NK-92 treated with Interleukin-12 subunit alpha and Interleukin-12 subunit beta, amount 100 ng/mL, for 24 hours (cell line): ENCODE results near the gene SLC41A3.
"Not testable (repeated sequence)": the region's sequence is repeated elsewhere in the genome, so short reads cannot be mapped to it uniquely, and the experiment has no call there.

Experiments
- DNase-seq: peaks from one replicate; lab custom pipeline; 2025; lab: John Stamatoyannopoulos, UW

SLC41A3 gene

GRCh38 chr3:126082362-126083137, 1.4 kb downstream of the SLC41A3 start:
- no peak for DNase-seq

DNA sequence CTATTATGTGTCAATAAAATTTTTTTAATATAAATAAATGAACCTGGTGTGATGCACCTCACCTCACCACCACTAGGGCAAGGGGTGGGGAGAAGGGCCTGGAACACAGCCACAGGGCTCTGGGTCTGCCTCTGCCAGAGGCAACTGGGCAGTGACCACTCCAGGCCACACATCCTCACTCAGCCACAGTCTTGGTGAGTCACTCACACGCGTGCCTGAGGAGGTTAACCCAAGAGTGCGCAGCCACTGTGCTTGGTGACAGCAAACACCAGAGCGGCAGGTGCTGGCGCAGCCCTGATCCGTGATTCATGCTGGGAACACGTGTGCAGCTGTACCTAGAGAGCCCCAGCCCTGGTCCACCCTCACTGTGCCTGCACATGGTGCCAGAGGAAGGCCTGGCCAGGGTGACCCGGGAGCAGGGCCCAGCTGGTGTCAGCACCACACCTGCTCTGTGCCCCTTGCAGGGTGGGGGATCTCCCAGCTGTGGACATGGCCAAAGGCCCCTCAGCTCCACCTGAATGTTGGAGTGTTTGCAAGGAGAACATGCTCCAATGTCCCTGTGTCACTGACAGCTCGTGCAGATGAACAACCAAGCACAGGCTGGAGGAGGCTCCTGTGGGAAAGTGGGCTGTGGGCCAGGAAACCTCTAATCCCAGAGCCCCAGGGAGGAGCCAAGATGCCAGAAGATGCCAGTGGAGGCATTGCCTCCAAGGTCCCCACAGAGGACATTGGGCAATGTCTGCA, 2.1 kb downstream of the SLC41A3 start:
- DNase-seq = peak; percentile 41

GRCh38 chr3:126080970-126081369, 3.0 kb downstream of the SLC41A3 start:
- no peak for DNase-seq

DNA sequence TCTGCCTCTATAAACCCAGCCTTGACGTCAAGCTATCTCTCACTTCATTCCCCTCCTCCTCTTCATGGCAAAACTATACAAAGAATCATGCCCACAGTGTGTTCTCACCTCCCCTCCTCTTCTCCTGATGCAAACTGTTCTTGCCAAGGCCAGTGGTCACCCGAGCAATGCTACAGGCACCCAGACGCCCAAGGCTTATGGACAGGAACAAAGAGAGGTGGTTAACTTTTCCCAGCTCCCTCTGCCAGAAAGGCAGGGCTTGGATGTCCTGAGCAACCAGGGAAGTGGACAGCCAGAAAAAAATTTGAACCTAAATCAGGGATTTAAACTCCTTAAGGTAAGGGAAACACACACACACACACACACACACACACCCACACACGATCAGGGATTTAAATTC, 5.1 kb downstream of the SLC41A3 start:
- DNase-seq = no peak

DNA sequence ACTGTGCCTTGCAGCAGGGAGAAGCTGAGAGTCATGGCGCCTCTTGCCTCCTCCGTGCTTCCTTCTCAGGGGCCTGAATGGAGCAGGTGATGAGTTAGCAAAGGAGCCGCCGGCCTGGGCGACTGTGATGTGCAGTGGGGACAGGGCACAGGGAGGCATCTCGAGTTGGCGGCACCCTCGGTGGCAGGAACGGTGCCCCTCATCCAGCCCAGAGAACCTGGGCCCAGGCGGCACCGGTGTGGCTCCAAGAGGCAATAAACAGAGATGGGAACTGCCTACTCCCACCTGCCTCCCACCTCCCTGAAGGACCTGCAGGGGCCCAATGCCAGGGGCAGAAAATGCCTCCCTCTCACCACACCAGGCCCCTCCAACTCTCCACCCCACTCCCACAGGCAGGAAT, 6.2 kb downstream of the SLC41A3 start:
- DNase-seq = no peak

- no peak for DNase-seq
Measured at GRCh38 chr3:126076140-126076539, 7.8 kb downstream of the SLC41A3 start.

GRCh38 chr3:126070146-126070545, 13.8 kb downstream of the SLC41A3 start:
- DNase-seq = no peak

DNA sequence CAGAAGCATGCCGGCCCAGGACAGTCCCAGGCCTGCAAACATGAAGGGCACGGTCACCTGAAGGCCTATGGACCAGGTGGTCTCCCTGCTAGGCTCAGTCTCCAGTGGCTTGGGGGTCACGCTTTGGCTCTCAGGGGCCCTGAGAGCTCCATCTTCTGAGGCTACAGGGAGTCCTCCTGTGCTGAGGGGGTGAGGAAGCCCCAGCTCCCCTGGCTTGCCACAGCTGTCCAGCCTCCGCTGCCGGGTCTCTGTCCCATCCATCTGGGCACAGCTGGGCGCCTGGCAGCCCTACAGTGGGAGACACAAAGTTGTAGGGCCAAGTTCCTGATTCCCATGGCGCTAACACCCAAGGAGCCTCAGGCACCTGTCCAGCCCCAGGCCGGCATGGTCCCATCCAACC, 16.0 kb downstream of the SLC41A3 start:
- DNase-seq = no peak

DNA sequence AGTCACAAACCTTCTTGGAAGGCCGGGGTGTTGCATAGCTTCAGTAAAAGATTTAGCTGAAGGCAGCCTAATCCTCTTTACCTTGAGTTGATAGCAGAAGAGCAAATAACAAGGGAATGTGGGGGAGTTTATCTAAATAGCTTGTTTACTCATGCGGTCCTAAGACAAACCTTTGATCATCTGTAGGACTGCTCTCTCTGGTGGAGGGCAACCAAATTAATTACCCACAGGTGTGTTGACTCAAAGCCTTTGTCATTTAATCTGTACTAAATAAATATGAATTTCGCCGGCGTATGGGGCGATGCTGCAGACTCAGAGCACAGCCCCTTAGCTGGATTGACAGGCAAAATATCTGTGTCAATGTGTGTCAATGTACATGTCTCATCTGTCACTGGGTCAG, 17.2 kb downstream of the SLC41A3 start:
- not testable (repeated sequence) for DNase-seq

GRCh38 chr3:126065876-126066275, 18.0 kb downstream of the SLC41A3 start:
- DNase-seq = no peak

GRCh38 chr3:126064627-126065258, 19.2 kb downstream of the SLC41A3 start:
- DNase-seq = no peak

DNA sequence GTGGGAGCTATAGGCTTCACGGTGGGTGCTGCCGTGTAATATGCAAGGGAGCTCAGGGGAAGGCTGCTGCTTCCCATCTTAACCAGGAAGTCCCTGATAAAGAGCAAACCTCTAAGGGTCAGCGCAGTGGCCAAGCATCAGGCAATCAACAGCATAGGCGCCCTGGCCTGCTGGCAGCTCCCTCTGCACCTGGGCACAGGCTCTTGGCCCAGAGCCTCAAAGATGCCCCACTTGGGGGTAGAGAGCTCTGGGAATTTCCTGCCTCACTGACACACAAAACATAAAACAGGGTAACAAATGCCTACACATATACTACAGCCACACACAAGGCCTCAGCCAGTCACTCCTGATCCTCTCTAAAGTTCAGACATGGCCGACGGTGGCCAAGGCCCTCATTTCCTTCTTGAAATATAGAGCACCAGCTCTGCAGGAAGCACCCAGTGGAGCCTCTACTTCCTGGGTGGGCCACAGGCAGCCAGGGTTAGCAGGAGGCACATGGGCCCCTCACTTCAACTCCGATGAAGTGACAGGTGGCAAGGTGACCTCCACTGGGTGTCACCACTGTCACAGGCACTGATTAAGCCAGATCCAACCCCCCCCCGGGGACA, 20.5 kb downstream of the SLC41A3 start:
- DNase-seq = no peak

GRCh38 chr3:126061301-126062032, 22.5 kb downstream of the SLC41A3 start:
- no peak for DNase-seq

DNA sequence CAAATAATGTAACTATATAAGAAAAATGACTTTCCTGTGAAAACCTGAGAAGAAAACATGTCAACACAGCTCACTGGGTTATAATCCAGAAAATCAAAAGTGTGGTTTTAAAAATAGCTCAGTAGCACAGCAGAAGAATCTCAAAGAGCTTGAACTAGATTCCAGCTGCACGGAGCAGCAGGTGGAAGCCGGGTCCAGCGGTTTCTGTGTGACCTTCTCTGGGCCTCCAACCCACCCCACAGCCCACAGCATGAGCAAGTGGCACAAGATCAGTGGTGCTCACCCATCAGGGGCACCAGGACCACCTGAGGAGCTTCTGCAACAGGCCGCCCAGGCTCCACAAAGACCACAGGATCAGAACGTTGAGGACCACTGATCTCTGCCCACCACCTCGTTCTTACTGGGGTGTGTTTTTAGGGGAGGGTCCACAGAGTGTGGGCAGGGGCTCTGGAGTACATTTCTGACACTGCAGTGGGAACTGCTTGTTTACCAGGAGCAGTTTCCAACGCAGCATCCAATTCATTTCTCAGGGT, 23.2 kb downstream of the SLC41A3 start:
- DNase-seq = no peak

DNA sequence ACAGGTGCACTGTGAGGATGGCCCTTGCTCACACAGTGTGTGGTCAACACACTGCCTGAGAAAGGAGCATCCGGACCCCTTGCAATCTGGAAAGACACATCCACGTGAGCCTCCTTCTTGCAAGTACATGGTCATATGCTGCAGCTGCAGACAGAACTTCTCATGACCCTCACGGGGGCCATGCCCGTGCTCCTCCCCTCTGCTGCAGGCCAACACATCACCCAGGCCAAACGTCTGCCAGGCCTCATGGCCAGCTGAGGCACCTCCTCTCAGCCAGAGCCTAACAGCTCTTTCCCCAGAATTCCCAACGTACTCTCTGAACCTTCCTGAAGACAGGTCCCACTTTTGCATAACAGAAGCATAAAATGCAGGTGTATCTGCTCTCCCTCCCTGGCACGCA, 25.3 kb downstream of the SLC41A3 start:
- no peak for DNase-seq

GRCh38 chr3:126057936-126058335, 26.0 kb downstream of the SLC41A3 start:
- DNase-seq = no peak

GRCh38 chr3:126057501-126057819, 26.5 kb downstream of the SLC41A3 start:
- DNase-seq = no peak

- DNase-seq = no peak
Measured at GRCh38 chr3:126056681-126057500, 27.0 kb downstream of the SLC41A3 start.

- DNase-seq = no peak
Measured at GRCh38 chr3:126056088-126056487, 27.8 kb downstream of the SLC41A3 start.

GRCh38 chr3:126054870-126055269, 29.1 kb downstream of the SLC41A3 start:
- DNase-seq = no peak
